Measurements from ENCODE around the gene COL4A6. TPM values are rescaled to one million over a fixed set of nuclear protein-coding genes. Genes with fewer than 3 reads are reported as not detected.

The COL4A6 gene
- total RNA-seq, 1 donor from 2014 or later = under 0.01 TPM

- Histone ChIP-seq H3K9me3 (no peaks in the 10 kb centered on the region), H3K27ac (no peak overlapping the region), H3K27me3 (no peaks in the 10 kb centered on the region), H3K4me1 (no peaks in the 10 kb centered on the region), H3K4me3 (no peak overlapping the region), H3K36me3 (no peaks in the 10 kb centered on the region)
- DNase-seq (ENCODE audit: low spot score in 2 of 2) = no peak
- intact Hi-C loops (cut with DNase I) = no loop called here
- no peak for TF ChIP-seq CTCF (IDR thresholded peaks at IDR 0.05)
Observed at GRCh38 chrX:108169768-108170167, 268.5 kb downstream of the COL4A6 start.

- Histone ChIP-seq H3K27ac (no peak overlapping the region), H3K4me1 (no peaks in the 10 kb centered on the region), H3K27me3 (no peaks in the 10 kb centered on the region), H3K4me3 (no peak overlapping the region), H3K9me3 (no peaks in the 10 kb centered on the region), H3K36me3 (no peaks in the 10 kb centered on the region)
- TF ChIP-seq CTCF (IDR thresholded peaks at IDR 0.05) = no peak
- intact Hi-C loops (cut with DNase I) = no loop called here
- no peak for DNase-seq (ENCODE audit: low spot score in 2 of 2)
Observed at GRCh38 chrX:108168961-108169740, 269.1 kb downstream of the COL4A6 start.

- H3K36me3 ChIP-seq = no peaks in the 10 kb centered on the region
- intact Hi-C loops (cut with DNase I) = no loop called here
- H3K9me3 ChIP-seq = no peaks in the 10 kb centered on the region
- H3K4me1 ChIP-seq = no peaks in the 10 kb centered on the region
- no peak overlapping the region for H3K27ac ChIP-seq
- H3K27me3 ChIP-seq = no peaks in the 10 kb centered on the region
- TF ChIP-seq CTCF (IDR thresholded peaks at IDR 0.05) = no peak
- no peak overlapping the region for H3K4me3 ChIP-seq
- no peak for DNase-seq (ENCODE audit: low spot score in 2 of 2)
Observed at GRCh38 chrX:108167211-108167872, 270.9 kb downstream of the COL4A6 start.

GRCh38 chrX:108165383-108166111 is 272.7 kb downstream of the COL4A6 start:
- Histone ChIP-seq H3K27ac (no peak overlapping the region), H3K9me3 (no peaks in the 10 kb centered on the region), H3K36me3 (no peaks in the 10 kb centered on the region), H3K4me3 (no peak overlapping the region), H3K4me1 (no peaks in the 10 kb centered on the region), H3K27me3 (no peaks in the 10 kb centered on the region)
- DNase-seq (ENCODE audit: low spot score in 2 of 2) = no peak
- intact Hi-C loops (cut with DNase I) = no loop called here
- no peak for TF ChIP-seq CTCF (IDR thresholded peaks at IDR 0.05)

- intact Hi-C loops (cut with DNase I) = no loop called here
- Histone ChIP-seq H3K36me3 (no peaks in the 10 kb centered on the region), H3K4me3 (no peak overlapping the region), H3K9me3 (no peaks in the 10 kb centered on the region), H3K27me3 (no peaks in the 10 kb centered on the region), H3K27ac (no peak overlapping the region), H3K4me1 (no peaks in the 10 kb centered on the region)
- no peak for DNase-seq (ENCODE audit: low spot score in 2 of 2)
- no peak for TF ChIP-seq CTCF (IDR thresholded peaks at IDR 0.05)
Observed at GRCh38 chrX:108163333-108164082, 274.7 kb downstream of the COL4A6 start.

All from ascending aorta (tissue), 2 donors.